ENCODE results near the gene SLC37A4. TPM values are rescaled to one million over a fixed set of nuclear protein-coding genes. Genes with fewer than 3 reads are reported as not detected.

The SLC37A4 gene
- total RNA-seq, 4 donors from 2014 or later, result 18.2 to 253 (median 209) TPM

- Histone ChIP-seq H3K36me3 (peaks cover 0 to 86% (median 7%) of the 10 kb centered on the region in 3 donors), H3K4me1 (peaks cover 0 to 22% (median 5%) of the 10 kb centered on the region in 4 donors), H3K27ac (no peak overlapping the region), H3K27me3 (no peaks in the 10 kb centered on the region), H3K4me3 (no peak overlapping the region), H3K9me3 (no peaks in the 10 kb centered on the region)
- TF ChIP-seq CTCF (IDR thresholded peaks at IDR 0.05), result no peak
- no peak for TF ChIP-seq POLR2A (IDR thresholded peaks at IDR 0.05)
- no peak for DNase-seq
These were observed 18.0 kb downstream of the SLC37A4 start for GRCh38 chr11:119012629-119013170.

GRCh38 chr11:119011476-119012053, 19.1 kb downstream of the SLC37A4 start:
- Histone ChIP-seq H3K27me3 (no peaks in the 10 kb centered on the region), H3K27ac (no peak overlapping the region), H3K4me3 (no peak overlapping the region), H3K4me1 (peaks cover 0 to 13% (median under 1%) of the 10 kb centered on the region in 4 donors), H3K36me3 (peaks cover 0 to 93% (median 7%) of the 10 kb centered on the region in 3 donors), H3K9me3 (no peaks in the 10 kb centered on the region)
- no peak for DNase-seq
- TF ChIP-seq CTCF (IDR thresholded peaks at IDR 0.05) (no peak), POLR2A (IDR thresholded peaks at IDR 0.05) (no peak)

- Histone ChIP-seq H3K36me3 (peaks cover 0 to 93% (median 0%) of the 10 kb centered on the region in 3 donors), H3K27ac (no peak overlapping the region), H3K4me1 (no peaks in the 10 kb centered on the region), H3K27me3 (no peaks in the 10 kb centered on the region), H3K4me3 (no peak overlapping the region), H3K9me3 (no peaks in the 10 kb centered on the region)
- DNase-seq, result no peak
- TF ChIP-seq POLR2A (IDR thresholded peaks at IDR 0.05) (no peak), CTCF (IDR thresholded peaks at IDR 0.05) (no peak)
These were observed 24.0 kb downstream of the SLC37A4 start for GRCh38 chr11:119006656-119007055.

GRCh38 chr11:119000906-119001305, 29.8 kb downstream of the SLC37A4 start:
- no peak for DNase-seq
- Histone ChIP-seq H3K27me3 (no peaks in the 10 kb centered on the region), H3K9me3 (no peaks in the 10 kb centered on the region), H3K36me3 (peaks cover 0 to 61% (median 0%) of the 10 kb centered on the region in 3 donors), H3K4me1 (peaks cover 0 to 19% (median 6%) of the 10 kb centered on the region in 4 donors), H3K4me3 (no peak overlapping the region), H3K27ac (no peak overlapping the region)
- TF ChIP-seq CTCF (IDR thresholded peaks at IDR 0.05) (no peak), POLR2A (IDR thresholded peaks at IDR 0.05) (no peak)

GRCh38 chr11:118998822-118999221, 31.9 kb downstream of the SLC37A4 start:
- Histone ChIP-seq H3K4me3 (peak overlapping the region; percentile 71 to 93 (median 76)), H3K27ac (peak overlapping the region; percentile 74 to 84 (median 80)), H3K27me3 (no peaks in the 10 kb centered on the region), H3K36me3 (peaks cover 0 to 42% (median 0%) of the 10 kb centered on the region in 3 donors), H3K4me1 (peaks cover 0 to 19% (median 6%) of the 10 kb centered on the region in 4 donors), H3K9me3 (no peaks in the 10 kb centered on the region)
- no peak for DNase-seq
- no peak for TF ChIP-seq CTCF (IDR thresholded peaks at IDR 0.05)
- TF ChIP-seq POLR2A (IDR thresholded peaks at IDR 0.05), result no peak

All from Peyer's patch (tissue), 4 donors.